ENCODE data around the gene QRICH1. TPM values are rescaled to one million over a fixed set of nuclear protein-coding genes. Genes with fewer than 3 reads are reported as not detected.

Gene QRICH1
- total RNA-seq, 1 donor from 2014 or later = 153 TPM

GRCh38 chr3:49005998-49006397 is 87.9 kb downstream of the QRICH1 start:
- DNase-seq (ENCODE audit: low read depth, low spot score) = no peak
- Mint-ChIP-seq H3K4me3 (peak overlapping the region; percentile 100), H3K9me3 (no peaks in the 10 kb centered on the region), H3K36me3 (ENCODE audit: low read depth) (peaks cover 10% of the 10 kb centered on the region), H3K4me1 (peaks cover 26% of the 10 kb centered on the region), H3K27me3 (ENCODE audit: low read depth) (peaks cover 3% of the 10 kb centered on the region), H3K27ac (ENCODE audit: unreplicated experiment) (no peak overlapping the region)
- TF ChIP-seq, protein P1, sequence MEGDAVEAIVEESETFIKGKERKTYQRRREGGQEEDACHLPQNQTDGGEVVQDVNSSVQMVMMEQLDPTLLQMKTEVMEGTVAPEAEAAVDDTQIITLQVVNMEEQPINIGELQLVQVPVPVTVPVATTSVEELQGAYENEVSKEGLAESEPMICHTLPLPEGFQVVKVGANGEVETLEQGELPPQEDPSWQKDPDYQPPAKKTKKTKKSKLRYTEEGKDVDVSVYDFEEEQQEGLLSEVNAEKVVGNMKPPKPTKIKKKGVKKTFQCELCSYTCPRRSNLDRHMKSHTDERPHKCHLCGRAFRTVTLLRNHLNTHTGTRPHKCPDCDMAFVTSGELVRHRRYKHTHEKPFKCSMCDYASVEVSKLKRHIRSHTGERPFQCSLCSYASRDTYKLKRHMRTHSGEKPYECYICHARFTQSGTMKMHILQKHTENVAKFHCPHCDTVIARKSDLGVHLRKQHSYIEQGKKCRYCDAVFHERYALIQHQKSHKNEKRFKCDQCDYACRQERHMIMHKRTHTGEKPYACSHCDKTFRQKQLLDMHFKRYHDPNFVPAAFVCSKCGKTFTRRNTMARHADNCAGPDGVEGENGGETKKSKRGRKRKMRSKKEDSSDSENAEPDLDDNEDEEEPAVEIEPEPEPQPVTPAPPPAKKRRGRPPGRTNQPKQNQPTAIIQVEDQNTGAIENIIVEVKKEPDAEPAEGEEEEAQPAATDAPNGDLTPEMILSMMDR (conservative IDR thresholded peaks at IDR 0.05) = no peak

GRCh38 chr3:49005303-49005680 is 88.6 kb downstream of the QRICH1 start:
- H3K27me3 Mint-ChIP-seq (ENCODE audit: low read depth) = peaks cover 3% of the 10 kb centered on the region

GRCh38 chr3:49004352-49005302 is 89.2 kb downstream of the QRICH1 start:
- no peaks in the 10 kb centered on the region for H3K9me3 Mint-ChIP-seq
- peaks cover 30% of the 10 kb centered on the region for H3K4me1 Mint-ChIP-seq
- peaks cover 3% of the 10 kb centered on the region for H3K27me3 Mint-ChIP-seq (ENCODE audit: low read depth)
- no peak overlapping the region for H3K27ac Mint-ChIP-seq (ENCODE audit: unreplicated experiment)
- DNase-seq (ENCODE audit: low read depth, low spot score) = no peak
- H3K36me3 Mint-ChIP-seq (ENCODE audit: low read depth) = peaks cover 10% of the 10 kb centered on the region
- peak overlapping the region; percentile 44 for H3K4me3 Mint-ChIP-seq
- TF ChIP-seq, protein P1 (conservative IDR thresholded peaks at IDR 0.05) = no peak

More at GRCh38 chr3:49005303-49005680, 88.6 kb downstream of the QRICH1 start:
- peaks cover 26% of the 10 kb centered on the region for H3K4me1 Mint-ChIP-seq
- H3K9me3 Mint-ChIP-seq = no peaks in the 10 kb centered on the region
- no peak overlapping the region for H3K27ac Mint-ChIP-seq (ENCODE audit: unreplicated experiment)
- peaks cover 10% of the 10 kb centered on the region for H3K36me3 Mint-ChIP-seq (ENCODE audit: low read depth)
- H3K4me3 Mint-ChIP-seq = peak overlapping the region; percentile 44
- no peak for DNase-seq (ENCODE audit: low read depth, low spot score)
- TF ChIP-seq, protein P1 (conservative IDR thresholded peaks at IDR 0.05) = no peak

GRCh38 chr3:49001155-49001554 is 92.7 kb downstream of the QRICH1 start:
- H3K27ac Mint-ChIP-seq (ENCODE audit: unreplicated experiment) = no peak overlapping the region
- H3K4me1 Mint-ChIP-seq = peaks cover 20% of the 10 kb centered on the region
- no peaks in the 10 kb centered on the region for H3K36me3 Mint-ChIP-seq (ENCODE audit: low read depth)
- no peaks in the 10 kb centered on the region for H3K9me3 Mint-ChIP-seq
- H3K27me3 Mint-ChIP-seq (ENCODE audit: low read depth) = no peaks in the 10 kb centered on the region
- DNase-seq (ENCODE audit: low read depth, low spot score) = no peak
- TF ChIP-seq, protein P1 (conservative IDR thresholded peaks at IDR 0.05) = no peak
- no peak overlapping the region for H3K4me3 Mint-ChIP-seq

DNA sequence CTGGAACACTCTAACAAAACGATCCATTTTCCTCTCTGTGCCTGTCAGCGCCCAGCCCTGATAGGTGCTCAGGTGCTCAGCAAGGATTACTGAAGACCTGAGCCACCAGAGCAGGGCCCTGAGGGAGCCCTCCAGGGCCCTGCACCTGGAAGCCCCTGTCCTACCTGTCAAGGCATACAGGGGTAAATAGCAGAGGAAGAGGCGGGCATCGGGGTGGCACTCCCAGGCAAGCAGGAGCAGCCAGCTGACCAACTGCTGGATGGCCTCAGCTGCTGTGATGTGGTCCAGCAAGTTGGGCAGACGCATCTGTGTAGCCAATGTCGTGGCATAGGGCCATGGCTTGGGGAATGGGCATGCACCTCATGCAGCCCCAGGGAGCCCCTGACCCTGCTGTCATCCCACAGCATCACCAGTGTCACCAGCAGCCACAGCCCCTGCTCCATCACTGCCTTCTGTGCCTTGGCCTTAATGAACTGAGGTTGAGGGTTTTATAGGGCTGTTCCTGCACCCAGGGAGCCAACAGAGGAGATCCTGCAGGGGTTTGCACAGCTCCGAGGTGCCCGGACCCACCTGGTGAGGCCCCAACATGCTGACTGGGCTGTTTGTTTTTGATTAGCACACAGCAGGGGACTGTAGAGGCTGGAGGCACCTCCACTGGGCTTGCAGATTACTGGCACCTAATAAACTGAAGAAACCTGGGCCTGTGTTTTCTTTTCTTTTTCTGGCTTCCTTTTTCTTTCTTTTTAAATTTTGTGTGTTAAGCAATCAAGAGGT is 94.6 kb downstream of the QRICH1 start:
- H3K27me3 Mint-ChIP-seq (ENCODE audit: low read depth) = no peaks in the 10 kb centered on the region
- DNase-seq (ENCODE audit: low read depth, low spot score) = no peak
- no peaks in the 10 kb centered on the region for H3K9me3 Mint-ChIP-seq
- TF ChIP-seq, protein P1 (conservative IDR thresholded peaks at IDR 0.05) = no peak
- no peak overlapping the region for H3K4me3 Mint-ChIP-seq
- H3K4me1 Mint-ChIP-seq = peaks cover 19% of the 10 kb centered on the region
- H3K36me3 Mint-ChIP-seq (ENCODE audit: low read depth) = peaks cover 2% of the 10 kb centered on the region
- peak overlapping the region; percentile 19 for H3K27ac Mint-ChIP-seq (ENCODE audit: unreplicated experiment)
